KOPT-K1 (cell line): ENCODE data around the gene RAD51.

Experiments used
- H3K27ac ChIP-seq: fragments of 200-600 bp; sonication (generic); 2 replicates; pipeline ENCODE4 v1.5.1; 2016; ENCODE audit warnings: antibody characterized with exemption, mild to moderate bottlenecking, low read depth, low read length; ENCODE audit not compliant: poor library complexity, severe bottlenecking
- H3K36me3 ChIP-seq: fragments of 200-600 bp; sonication (generic); 2 replicates; pipeline ENCODE4 v1.5.1; 2017; ENCODE audit warnings: antibody characterized with exemption, mild to moderate bottlenecking, low read length, moderate library complexity; ENCODE audit not compliant: insufficient read depth
- H3K9me3 ChIP-seq: fragments of 200-600 bp; sonication (generic); 2 replicates; pipeline ENCODE4 v1.5.1; 2017; ENCODE audit warnings: antibody characterized with exemption, low read length, mild to moderate bottlenecking; ENCODE audit not compliant: insufficient read depth, poor library complexity, severe bottlenecking

The RAD51 gene

GRCh38 chr15:40763801-40764628, 69.0 kb downstream of the RAD51 start, which contains the start of gene GCHFR:
TSS of gene GCHFR (plus strand) at chr15:40764068. CDS start at chr15:40764181, 113 bp downstream.
- H3K36me3 ChIP-seq, result peaks cover 6% of the 10 kb centered on the region; the same call in 1 of the 2 replicates
- no peaks in the 10 kb centered on the region for H3K9me3 ChIP-seq
- peak within 1 kb of the TSS; percentile 51 for H3K27ac ChIP-seq

- peak overlapping the region; percentile 51 for H3K27ac ChIP-seq
- peaks cover 6% of the 10 kb centered on the region; the same call in 1 of the 2 replicates for H3K36me3 ChIP-seq
- no peaks in the 10 kb centered on the region for H3K9me3 ChIP-seq
Measured at GRCh38 chr15:40764629-40765103, 69.7 kb downstream of the RAD51 start.

GRCh38 chr15:40766194-40766815, 71.3 kb downstream of the RAD51 start:
- H3K27ac ChIP-seq, result peak overlapping the region; percentile 37

GRCh38 chr15:40766906-40767837, 72.2 kb downstream of the RAD51 start:
- Histone ChIP-seq H3K36me3 (peaks cover 13% of the 10 kb centered on the region; the same call in 1 of the 2 replicates), H3K9me3 (no peaks in the 10 kb centered on the region), H3K27ac (no peak overlapping the region)

More at GRCh38 chr15:40766194-40766815, 71.3 kb downstream of the RAD51 start:
- Histone ChIP-seq H3K36me3 (peaks cover 6% of the 10 kb centered on the region; the same call in 1 of the 2 replicates), H3K9me3 (no peaks in the 10 kb centered on the region)

- Histone ChIP-seq H3K9me3 (no peaks in the 10 kb centered on the region), H3K27ac (peak overlapping the region; percentile 95), H3K36me3 (peaks cover 13% of the 10 kb centered on the region)
Measured at GRCh38 chr15:40767838-40768500, 73.0 kb downstream of the RAD51 start.

GRCh38 chr15:40768521-40769273, 73.7 kb downstream of the RAD51 start:
- Histone ChIP-seq H3K36me3 (peaks cover 20% of the 10 kb centered on the region), H3K27ac (peak overlapping the region; percentile 95), H3K9me3 (no peaks in the 10 kb centered on the region)

GRCh38 chr15:40769274-40770146, 74.5 kb downstream of the RAD51 start, which contains the start of gene C15orf62:
TSS of gene C15orf62 (plus strand) at chr15:40769980. CDS start at chr15:40770496, 516 bp downstream.
- H3K36me3 ChIP-seq, result peaks cover 28% of the 10 kb centered on the region
- peak within 1 kb of the TSS; percentile 95 for H3K27ac ChIP-seq
- no peaks in the 10 kb centered on the region for H3K9me3 ChIP-seq

- peaks cover 35% of the 10 kb centered on the region for H3K36me3 ChIP-seq
- H3K9me3 ChIP-seq, result no peaks in the 10 kb centered on the region
- H3K27ac ChIP-seq, result peak overlapping the region; percentile 95
Measured at GRCh38 chr15:40770147-40770721, 75.3 kb downstream of the RAD51 start.

- Histone ChIP-seq H3K36me3 (peaks cover 45% of the 10 kb centered on the region), H3K27ac (peak overlapping the region; percentile 95), H3K9me3 (no peaks in the 10 kb centered on the region)
Measured at GRCh38 chr15:40771242-40771641, 76.3 kb downstream of the RAD51 start.

GRCh38 chr15:40772014-40772413, 77.0 kb downstream of the RAD51 start:
- Histone ChIP-seq H3K27ac (no peak overlapping the region), H3K36me3 (peaks cover 47% of the 10 kb centered on the region)

GRCh38 chr15:40773496-40773895, 78.5 kb downstream of the RAD51 start:
- H3K36me3 ChIP-seq, result peaks cover 49% of the 10 kb centered on the region; the same call in 1 of the 2 replicates
- no peak overlapping the region for H3K27ac ChIP-seq
- H3K9me3 ChIP-seq, result no peaks in the 10 kb centered on the region

More at GRCh38 chr15:40772014-40772413, 77.0 kb downstream of the RAD51 start:
- no peaks in the 10 kb centered on the region for H3K9me3 ChIP-seq

GRCh38 chr15:40773902-40774301, 78.9 kb downstream of the RAD51 start:
- no peak overlapping the region for H3K27ac ChIP-seq
- H3K36me3 ChIP-seq, result peaks cover 53% of the 10 kb centered on the region; the same call in 1 of the 2 replicates

More at GRCh38 chr15:40773902-40774301, 78.9 kb downstream of the RAD51 start:
- H3K9me3 ChIP-seq, result no peaks in the 10 kb centered on the region
